Left renal pelvis (tissue), 4 donors: Measurements from ENCODE around the gene KXD1. TPM values are rescaled to one million over a fixed set of nuclear protein-coding genes. Genes with fewer than 3 reads are reported as not detected.

Source experiments
- DNase-seq, 4 donors: peaks; one replicate each; pipeline ENCODE4 v3.0.0-alpha.2; 2013; ENCODE audit warnings: low read depth in 4 of 4, low spot score in 3 of 4
- polyA plus RNA-seq, 4 donors: library from polyadenylated mRNA; unstranded; fragments of 120-200 nt; gene quantifications; one replicate each; pipeline ENCODE4 v1.2.1, GENCODE V29; 2013; ENCODE audit not compliant: insufficient read length in 4 of 4

Gene KXD1
- polyA plus RNA-seq, 4 donors: 56.2 to 70.8 (median 62.6) TPM

- DNase-seq: no peak
These were observed 53.8 kb downstream of the KXD1 start for GRCh38 chr19:18611327-18612050.

GRCh38 chr19:18612051-18612771 lies 54.5 kb downstream of the KXD1 start:
- DNase-seq: no peak

- DNase-seq: no peak
These were observed 55.3 kb downstream of the KXD1 start, which contains the start of gene TMEM59L for GRCh38 chr19:18612772-18613588. Gene TMEM59L, plus strand, starts transcription at chr19:18612870. Its CDS starts 89 bp downstream, at chr19:18612959.

- DNase-seq: no peak
These were observed 56.0 kb downstream of the KXD1 start for GRCh38 chr19:18613589-18614234.

GRCh38 chr19:18616023-18616422 lies 58.4 kb downstream of the KXD1 start:
- no peak for DNase-seq

GRCh38 chr19:18617562-18617961 lies 59.9 kb downstream of the KXD1 start:
- DNase-seq: no peak

GRCh38 chr19:18618236-18618635 lies 60.6 kb downstream of the KXD1 start:
- DNase-seq: no peak

Other genes with a start within 250 kb of the KXD1 start
- gene LSM4, start 234.8 kb upstream of the KXD1 start, polyA plus RNA-seq: 100 to 1,000 TPM in 1 of 4 donors, 10 to 100 TPM in 3; 58.7 to 105 (median 86.2) TPM
- 10 to 100 TPM; 15.5 to 26.2 (median 25.8) TPM for gene PGPEP1, start 217.3 kb upstream of the KXD1 start, polyA plus RNA-seq
- gene GDF15, start 171.7 kb upstream of the KXD1 start, polyA plus RNA-seq: 10 to 100 TPM in 2 of 4 donors, 1 to 10 TPM in 2; 1.1 to 23.7 (median 7.6) TPM
- gene LRRC25, start 160.2 kb upstream of the KXD1 start, polyA plus RNA-seq: 1 to 10 TPM in 2 of 4 donors, under 1 TPM in 2; 0.78 to 1.6 (median 1.1) TPM
- 100 to 1,000 TPM in 1 of 4 donors, 10 to 100 TPM in 3; 68.0 to 128 (median 79.4) TPM for gene SSBP4, start 138.5 kb upstream of the KXD1 start, polyA plus RNA-seq
- 100 to 1,000 TPM in 2 of 4 donors, 10 to 100 TPM in 2; 98.7 to 147 (median 103) TPM for gene ISYNA1, start 119.7 kb upstream of the KXD1 start, polyA plus RNA-seq
- gene ELL, start 35.8 kb upstream of the KXD1 start, polyA plus RNA-seq: 10 to 100 TPM in 1 of 4 donors, 1 to 10 TPM in 3; 7.8 to 12.0 (median 9.0) TPM
- gene FKBP8, start 14.3 kb upstream of the KXD1 start, polyA plus RNA-seq: 100 to 1,000 TPM; 131 to 201 (median 173) TPM
- gene UBA52, start 14.0 kb downstream of the KXD1 start, polyA plus RNA-seq: 100 to 1,000 TPM; 751 to 855 (median 786) TPM
- gene REX1BD, start 30.9 kb downstream of the KXD1 start, polyA plus RNA-seq: 10 to 100 TPM; 17.4 to 50.8 (median 21.9) TPM
- gene CRLF1, start 48.9 kb downstream of the KXD1 start, polyA plus RNA-seq: 1 to 10 TPM; 3.0 to 7.5 (median 4.1) TPM
- 10 to 100 TPM in 1 of 4 donors, 1 to 10 TPM in 3; 3.1 to 22.5 (median 3.8) TPM for gene TMEM59L, start 55.0 kb downstream of the KXD1 start, polyA plus RNA-seq
- gene KLHL26, start 79.2 kb downstream of the KXD1 start, polyA plus RNA-seq: 10 to 100 TPM in 1 of 4 donors, 1 to 10 TPM in 3; 5.1 to 10.3 (median 6.4) TPM
- gene CRTC1, start 125.8 kb downstream of the KXD1 start, polyA plus RNA-seq: 10 to 100 TPM; 15.8 to 29.6 (median 17.5) TPM
- gene COMP, start 233.4 kb downstream of the KXD1 start, polyA plus RNA-seq: under 1 TPM; 0.20 to 0.45 (median 0.29) TPM